Measurements from ENCODE around the gene ACTMAP. TPM values are rescaled to one million over a fixed set of nuclear protein-coding genes. Genes with fewer than 3 reads are reported as not detected.

Gene ACTMAP
- 35.9 and 39.3 TPM in 2 replicates for total RNA-seq (2021)
- Bru-seq, nascent RNA, result percentile 68 among the genes with signal in this experiment
- percentile 80 among the genes with signal in this experiment for BruChase-seq, experiment 1, labeled RNA remaining after a 2-hour chase
- percentile 87 among the genes with signal in this experiment for BruChase-seq, experiment 2, labeled RNA remaining after a 6-hour chase
- long read RNA-seq, partial matches to known transcripts, result 7 of 31 reads
- long read RNA-seq, other reads (novel, unspliced or antisense), result 17 of 31 reads

GRCh38 chr19:40750058-40750873 is at the start of gene ACTMAP:
Gene ACTMAP (minus strand): TSS chr19:40750477. CDS start chr19:40749803, 674 bp downstream.
- peak within 1 kb of the TSS; percentile 92 for H3K4me2 ChIP-seq
- TSS peak; percentile 85 for BruUV-seq (replicated peaks)
- ChIA-PET POLR2A (ENCODE audit: unreplicated experiment) (interaction anchor here (0.5 to 1.0 kb wide), 16 partner anchors 14 to 986 kb away, joined by 3 to 22 read pairs (median 4); partner anchors contain the start of genes B9D2, RAB4B and SERTAD1), CTCF (no interaction called here)
- H2AFZ ChIP-seq, result peak within 1 kb of the TSS; percentile 74
- intact Hi-C loops (cut with micrococcal nuclease; ENCODE audit: unreplicated experiment), result loop anchor here (1.0 to 5.0 kb wide), 7 partner anchors 14 to 514 kb away; partner anchors contain the start of genes COQ8B, EGLN2, HNRNPUL1 and NUMBL
- H3F3A ChIP-seq (ENCODE audit: insufficient read depth, low read depth), result peaks cover 19% of the 10 kb centered on the region
- no peaks in the 10 kb centered on the region for H3K27me3 ChIP-seq (ENCODE audit: insufficient read depth, low read depth)
- peaks cover 56% of the 10 kb centered on the region for H3K79me2 ChIP-seq (ENCODE audit: low read depth)
- H3K4me1 ChIP-seq (replicated peaks; ENCODE audit: insufficient read depth), result peaks cover 44% of the 10 kb centered on the region
- peak within 1 kb of the TSS; percentile 95 for H3K4me3 ChIP-seq
- no peaks in the 10 kb centered on the region for H3K9me3 ChIP-seq (ENCODE audit: insufficient read depth, low read depth)
- no peaks in the 10 kb centered on the region for H3K9me2 ChIP-seq (ENCODE audit: insufficient read depth)
- TF ChIP-seq CTCF (conservative IDR thresholded peaks at IDR 0.05) (no peak), EZH2 (IDR thresholded peaks at IDR 0.05; ENCODE audit: low read depth) (no peak)
- peak within 1 kb of the TSS; percentile 91 for H3K27ac ChIP-seq
- H3K36me3 ChIP-seq (ENCODE audit: low read depth), result peaks cover 16% of the 10 kb centered on the region; the same call in 1 of the 2 replicates
- peaks cover 24% of the 10 kb centered on the region for H4K20me1 ChIP-seq (ENCODE audit: insufficient read depth)
- DNase-seq, result peak; percentile 98 to 99

GRCh38 chr19:40799558-40800338 is 49.5 kb upstream of the ACTMAP start:
- ChIA-PET CTCF (interaction anchor here (0.7 kb wide), 1 partner anchor 67 kb away, joined by 6 read pairs; no protein-coding TSS in a partner anchor), POLR2A (ENCODE audit: unreplicated experiment) (interaction anchor here (1.2 kb wide), 1 partner anchor 21 kb away, joined by 4 read pairs; no protein-coding TSS in a partner anchor)
- Histone ChIP-seq H3K9me2 (ENCODE audit: insufficient read depth) (no peaks in the 10 kb centered on the region), H3K9me3 (ENCODE audit: insufficient read depth, low read depth) (no peaks in the 10 kb centered on the region), H3K27me3 (ENCODE audit: insufficient read depth, low read depth) (no peaks in the 10 kb centered on the region), H3K36me3 (ENCODE audit: low read depth) (peaks cover 3% of the 10 kb centered on the region; the same call in 1 of the 2 replicates), H4K20me1 (ENCODE audit: insufficient read depth) (peaks cover 40% of the 10 kb centered on the region), H3K79me2 (ENCODE audit: low read depth) (peaks cover 49% of the 10 kb centered on the region), H3K4me2 (peak overlapping the region; percentile 98), H3F3A (ENCODE audit: insufficient read depth, low read depth) (peaks cover 5% of the 10 kb centered on the region; the same call in 1 of the 2 replicates), H3K27ac (no peak overlapping the region), H3K4me3 (peak overlapping the region; percentile 95), H2AFZ (0 out of 2 replicates have a peak overlapping the region, but pooled peaks have one; percentile 52), H3K4me1 (replicated peaks; ENCODE audit: insufficient read depth) (peaks cover 32% of the 10 kb centered on the region)
- intact Hi-C loops (cut with micrococcal nuclease; ENCODE audit: unreplicated experiment), result loop anchor here (1.0 to 2.0 kb wide), 2 partner anchors 49 to 84 kb away; partner anchors contain the start of genes ACTMAP and SNRPA
- no TSS peak for BruUV-seq (replicated peaks)
- peak in 1 of 2 experiments; percentile 28 for DNase-seq
- TF ChIP-seq EZH2 (IDR thresholded peaks at IDR 0.05; ENCODE audit: low read depth) (no peak), CTCF (conservative IDR thresholded peaks at IDR 0.05) (no peak)
